Peyer's patch (tissue), 4 donors: ENCODE data around the gene RAP1GAP.

ENCODE experiments used
- CTCF ChIP-seq, 6 experiments: fragments of 450-650 bp in 4 of 6; fragments of 200-600 bp in 2 of 6; sonication (generic) in 1 of 6; IDR thresholded peaks; one replicate each; pipeline ENCODE4 v1.5.1; 2017 to 2019; ENCODE audit warnings: antibody characterized with exemption in 6 of 6, mild to moderate bottlenecking in 3 of 6, moderate library complexity in 1 of 6
- POLR2A ChIP-seq, 2 donors: fragments of 450-650 bp; IDR thresholded peaks; one replicate each; pipeline ENCODE4 v1.5.1; 2017; ENCODE audit warnings: antibody characterized with exemption in 2 of 2, mild to moderate bottlenecking in 2 of 2, moderate library complexity in 2 of 2

DNA sequence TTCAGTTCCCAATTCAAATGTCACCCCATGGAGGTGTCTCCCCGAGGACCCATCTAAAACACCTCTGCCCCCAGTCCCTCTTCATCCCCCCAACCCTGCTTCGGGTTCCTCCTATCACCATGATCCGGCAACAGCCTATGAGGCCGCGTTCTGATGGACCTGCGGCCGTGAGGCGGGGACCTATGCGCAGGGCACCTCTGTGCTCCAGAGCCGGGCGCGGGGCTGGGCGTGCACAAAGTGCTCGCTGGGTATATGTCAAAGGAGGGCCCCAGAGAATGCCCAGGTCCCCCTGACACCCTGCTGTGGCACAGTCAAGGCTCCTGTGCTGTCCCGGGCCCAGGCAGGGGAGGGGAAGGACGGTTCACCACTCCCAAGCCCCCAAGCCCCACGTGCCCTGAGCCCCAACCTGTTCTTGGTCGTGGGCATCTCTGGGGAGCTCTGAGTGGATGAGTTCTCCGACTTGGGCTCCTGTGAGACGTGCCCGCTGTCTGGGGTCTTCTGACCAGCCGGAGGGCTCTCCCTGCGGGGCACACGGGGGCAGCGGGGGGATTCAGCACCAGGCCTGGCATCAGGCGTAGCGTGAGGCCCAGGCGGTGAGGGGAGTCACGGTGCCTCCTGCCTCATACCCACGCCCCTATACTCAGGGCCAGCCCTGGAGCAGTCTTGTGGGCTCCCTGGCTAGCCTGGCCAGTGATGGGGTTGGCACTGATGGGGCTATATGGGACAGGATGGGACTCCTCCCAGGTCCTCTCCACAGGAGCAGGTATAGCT is 67.7 kb downstream of the RAP1GAP start:
- TF ChIP-seq POLR2A (IDR thresholded peaks at IDR 0.05) (no peak), CTCF (IDR thresholded peaks at IDR 0.05) (no peak)
